Measurements from ENCODE around the gene P2RX1.

P2RX1 gene

GRCh38 chr17:3915995-3916696, at the start of gene P2RX1:
Gene P2RX1, minus strand, starts transcription at chr17:3916465. Its CDS starts 240 bp downstream, at chr17:3916225.
- no peak for DNase-seq

GRCh38 chr17:3965118-3965800, 49.0 kb upstream of the P2RX1 start:
- DNase-seq: peak; percentile 80

- DNase-seq: peak; percentile 68
These were observed 48.2 kb upstream of the P2RX1 start, which contains the start of gene ATP2A3 for GRCh38 chr17:3964203-3965117. Gene ATP2A3, minus strand, starts transcription at chr17:3964437. Its CDS starts 146 bp downstream, at chr17:3964291.

GRCh38 chr17:3963237-3964201, 47.3 kb upstream of the P2RX1 start:
- no peak for DNase-seq

GRCh38 chr17:3962965-3963236, 46.6 kb upstream of the P2RX1 start:
- DNase-seq: no peak

- no peak for DNase-seq
These were observed 46.1 kb upstream of the P2RX1 start for GRCh38 chr17:3962217-3962964.

- peak; percentile 26 for DNase-seq
These were observed 45.3 kb upstream of the P2RX1 start for GRCh38 chr17:3961564-3962047.

GRCh38 chr17:3960764-3961163, 44.5 kb upstream of the P2RX1 start:
- DNase-seq: peak; percentile 61

GRCh38 chr17:3959921-3960601, 43.8 kb upstream of the P2RX1 start:
- no peak for DNase-seq

- DNase-seq: peak; percentile 69
These were observed 43.1 kb upstream of the P2RX1 start for GRCh38 chr17:3959295-3959899.

- DNase-seq: no peak
These were observed 41.7 kb upstream of the P2RX1 start for GRCh38 chr17:3957735-3958599.

GRCh38 chr17:3956983-3957382, 40.7 kb upstream of the P2RX1 start:
- DNase-seq: peak; percentile 80

- DNase-seq: no peak
These were observed 40.2 kb upstream of the P2RX1 start for GRCh38 chr17:3956327-3956957.

GRCh38 chr17:3955673-3955988, 39.4 kb upstream of the P2RX1 start:
- DNase-seq: no peak

GRCh38 chr17:3954976-3955672, 38.9 kb upstream of the P2RX1 start:
- no peak for DNase-seq

GRCh38 chr17:3954086-3954485, 37.8 kb upstream of the P2RX1 start:
- no peak for DNase-seq

GRCh38 chr17:3953542-3953941, 37.3 kb upstream of the P2RX1 start:
- no peak for DNase-seq

- DNase-seq: no peak
These were observed 35.9 kb upstream of the P2RX1 start for GRCh38 chr17:3952186-3952585.

All from NCI-H345 (cell line).